HepG2 (cell line): Measurements from ENCODE around the gene TBX18. TPM values are rescaled to one million over a fixed set of nuclear protein-coding genes. Genes with fewer than 3 reads are reported as not detected.

Experiments
- ATAC-seq: fragments of 200-7000 bp; cut with Tn5 transposase; 3 replicates; pipeline ENCODE4 v1.9.1; 2020; ENCODE audit warnings: mild to moderate bottlenecking, moderate library complexity
- BruUV-seq: library from RNA; stranded (reverse); fragments of 400-500 nt; replicated peaks from 2 replicates; lab custom pipeline; 2021; lab: Mats Ljungman, UMichigan
- CTCF ChIA-PET: fragments of 300-600 bp; formaldehyde crosslinking; extraction: SDS; loops from one replicate; lab custom pipeline; 2021; ENCODE audit warnings: low total read pairs, inconsistent platforms, low intra/inter-chr PET ratio; lab: Yijun Ruan, JAX
- POLR2A ChIA-PET: fragments of 350-600 bp; sonication (Branson Sonifier 250); formaldehyde crosslinking; loops from one replicate; lab custom pipeline; 2020; ENCODE audit warnings: antibody characterized with exemption, inconsistent platforms; lab: Yijun Ruan, JAX
- DNase-seq: peaks from one replicate; pipeline ENCODE4 v3.0.0-alpha.2; 2015; ENCODE audit warnings: low spot score
- FAIRE-seq: peaks from 3 replicates; lab custom pipeline; 2011; peaks lifted over from hg19 to GRCh38; lab: Jason Lieb, UNC
- H2AFZ ChIP-seq: one replicate; pipeline ENCODE4 v1.6.1; 2011; ENCODE audit warnings: low read length, inconsistent platforms
- H3K27ac ChIP-seq: fragments of 300-600 bp; 3 replicates; pipeline ENCODE4 v1.8.0; 2011; ENCODE audit warnings: mixed run types, mild to moderate bottlenecking, mixed read lengths, low read length, inconsistent platforms; ENCODE audit not compliant: insufficient read depth; ENCODE audit errors: extremely low read length
- H3K27me3 ChIP-seq, 2 experiments: fragments of 200-600 bp in 1 of 2; 2 replicates in 1 of 2; 3 replicates in 1 of 2; pipeline versions ENCODE4 v1.6.0 to v1.8.0; 2011; ENCODE audit warnings: low read length in 2 of 2, mild to moderate bottlenecking in 2 of 2, moderate library complexity in 2 of 2, inconsistent platforms in 1 of 2; ENCODE audit not compliant: insufficient read depth in 2 of 2, control insufficient read depth in 1 of 2
- H3K36me3 ChIP-seq, 2 experiments: fragments of 200-600 bp in 1 of 2; replicated peaks in 1 of 2; 2 replicates in 1 of 2; 3 replicates in 1 of 2; pipeline versions ENCODE4 v1.5.1 to v1.8.0; 2011; ENCODE audit warnings: low read length in 2 of 2, inconsistent platforms in 1 of 2; ENCODE audit not compliant: insufficient read depth in 2 of 2, control insufficient read depth in 1 of 2
- H3K4me1 ChIP-seq: 2 replicates; pipeline ENCODE4 v1.5.1; 2012; ENCODE audit warnings: low read length, inconsistent platforms; ENCODE audit not compliant: insufficient read depth
- H3K4me2 ChIP-seq: 2 replicates; pipeline ENCODE4 v1.6.0; 2011; ENCODE audit warnings: low read depth, low read length, inconsistent platforms
- H3K4me3 ChIP-seq, 3 experiments: fragments of 200-600 bp in 1 of 3; sonication (generic), shearing (Covaris generic) in 1 of 3; replicated peaks in 1 of 3; 2 replicates each; pipeline ENCODE4 v1.5.1; 2011 to 2016; ENCODE audit warnings: low read length in 3 of 3, inconsistent platforms in 2 of 3, low read depth in 2 of 3, mild to moderate bottlenecking in 2 of 3, control low read depth in 1 of 3, mixed read lengths in 1 of 3; ENCODE audit not compliant: insufficient read depth in 1 of 3
- H3K79me2 ChIP-seq: one replicate; pipeline ENCODE4 v1.6.1; 2011; ENCODE audit warnings: low read length, inconsistent platforms; ENCODE audit not compliant: insufficient read depth
- H3K9ac ChIP-seq: 2 replicates; pipeline ENCODE4 v1.6.0; 2011; ENCODE audit warnings: mild to moderate bottlenecking, low read depth, low read length, inconsistent platforms; ENCODE audit not compliant: insufficient read depth
- H3K9me3 ChIP-seq: 2 replicates; pipeline ENCODE4 v1.5.1; 2012; ENCODE audit warnings: mild to moderate bottlenecking, low read length
- H4K20me1 ChIP-seq: 2 replicates; pipeline ENCODE4 v1.6.0; 2011; ENCODE audit warnings: inconsistent platforms, mild to moderate bottlenecking, low read length, moderate library complexity; ENCODE audit not compliant: insufficient read depth
- DMAP1 ChIP-seq: IDR thresholded peaks from 2 replicates; pipeline ENCODE4 v1.6.1; 2016
- NFIB ChIP-seq: sonication (generic); formaldehyde crosslinking; IDR thresholded peaks from 2 replicates; pipeline ENCODE4 v1.9.0; 2021; ENCODE audit warnings: missing genetic modification reagents, mild to moderate bottlenecking, borderline replicate concordance
- NR2F2 ChIP-seq: IDR thresholded peaks from 2 replicates; pipeline ENCODE4 v1.6.1; 2012; ENCODE audit warnings: low read depth, inconsistent platforms, borderline replicate concordance
- SAFB2 ChIP-seq: sonication (generic); formaldehyde crosslinking; IDR thresholded peaks from 2 replicates; pipeline ENCODE4 v1.5.1; 2020; ENCODE audit warnings: missing genetic modification reagents, low read depth, mild to moderate bottlenecking, borderline replicate concordance
- TRAFD1 ChIP-seq: sonication (generic); formaldehyde crosslinking; IDR thresholded peaks from 2 replicates; pipeline ENCODE4 v1.5.1; 2020; ENCODE audit warnings: missing genetic modification reagents, mild to moderate bottlenecking, borderline replicate concordance
- ZKSCAN5 ChIP-seq: sonication (generic); formaldehyde crosslinking; IDR thresholded peaks from 2 replicates; pipeline ENCODE4 v1.5.1; 2020; ENCODE audit warnings: mild to moderate bottlenecking, missing genetic modification reagents
- ZMYM2 ChIP-seq: sonication (generic); formaldehyde crosslinking; IDR thresholded peaks from 2 replicates; pipeline ENCODE4 v1.8.0; 2022; ENCODE audit warnings: mild to moderate bottlenecking, missing genetic modification reagents
- ZNF773 ChIP-seq: sonication (generic); formaldehyde crosslinking; IDR thresholded peaks from 2 replicates; pipeline ENCODE4 v1.4.0; 2020; ENCODE audit warnings: missing genetic modification reagents, borderline replicate concordance
- ZSCAN25 ChIP-seq: sonication (generic); formaldehyde crosslinking; IDR thresholded peaks from 2 replicates; pipeline ENCODE4 v1.8.0; 2022; ENCODE audit warnings: mild to moderate bottlenecking, missing genetic modification reagents
- WGBS: methylation state at CpG from one replicate; pipeline ENCODE4 v1.1.6; 2017; ENCODE audit warnings: low lambda C conversion rate; 5-methylcytosine and 5-hydroxymethylcytosine counted together
- in situ Hi-C: cut with HindIII; loops from 2 replicates; pipeline ENCODE4 v1.10.0; 2017; ENCODE audit warnings: low pct_unique_long_range_greater_than_20kb; ENCODE audit not compliant: extremely low pct_ligation_motif_present
- intact Hi-C: fragments of 100-400 bp; cut with micrococcal nuclease; formaldehyde crosslinking; loops from one replicate; pipeline ENCODE4 v1.10.0; 2022; ENCODE audit not compliant: unreplicated experiment
- polyA plus RNA-seq, 8 experiments: library from polyadenylated mRNA; depleted of rRNA in 3 of 8; stranded (reverse) in 7 of 8; unstranded in 1 of 8; fragments of >200 nt; fragmentation: Illumina TruSeq in 4 of 8; extraction: Trizol in 4 of 8; gene quantifications; 2 replicates each; pipeline versions ENCODE4 v1.2.1 to v1.2.3, GENCODE V29; 2011 to 2016; ENCODE audit warnings: low read depth in 4 of 8, missing spikeins in 1 of 8, mixed read lengths in 1 of 8; ENCODE audit not compliant: insufficient read depth in 1 of 8
- total RNA-seq, 5 experiments: library from RNA; depleted of rRNA; stranded (reverse); fragments of >200 nt; fragmentation: Illumina TruSeq; extraction: Trizol; gene quantifications; 2 replicates each; pipeline ENCODE4 v1.2.3, GENCODE V29; 2016; ENCODE audit warnings: low read depth in 1 of 5
- TF ChIP-seq, protein P1 (sequence below): sonication (generic); formaldehyde crosslinking; IDR thresholded peaks from 2 replicates; pipeline ENCODE4 v1.5.0; 2020; ENCODE audit warnings: missing genetic modification reagents

Gene TBX18
- total and polyA plus RNA-seq, 2 of the 13 experiments (the other 11 are each of a cell fraction or from before 2014, with no cell fraction given) = not detected

DNA sequence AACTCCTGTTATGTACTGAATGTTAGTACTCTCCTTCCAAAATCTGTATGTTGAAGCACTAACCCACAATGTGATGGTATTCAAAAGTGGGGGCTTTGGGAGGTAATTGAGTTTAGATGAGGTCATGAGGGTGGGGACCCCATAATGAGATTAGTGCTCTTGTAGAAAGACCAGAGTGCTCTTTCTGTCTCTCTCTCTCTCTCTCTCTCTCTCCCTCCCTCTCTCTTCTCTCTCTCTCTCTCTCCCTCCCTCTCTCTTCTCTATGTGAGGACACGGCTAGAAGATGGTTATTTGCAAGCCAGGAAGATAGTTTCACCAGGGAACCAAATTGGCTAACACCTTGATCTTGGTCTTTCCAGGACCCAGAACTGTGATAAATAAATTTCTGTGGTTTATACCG lies 107.4 kb downstream of the TBX18 start:
- Histone ChIP-seq H3K27me3 (no peaks in the 10 kb centered on the region), H3K9me3 (no peaks in the 10 kb centered on the region), H2AFZ (no peak overlapping the region), H3K36me3 (no peaks in the 10 kb centered on the region), H3K4me1 (no peaks in the 10 kb centered on the region)
- POLR2A ChIA-PET = no interaction called here
- intact Hi-C loops = no loop called here
- FAIRE-seq = no peak
- in situ Hi-C loops = no loop called here
- 0% methylated on average over 2 of the region's 2 CpGs for WGBS
- no peak for ATAC-seq
- TF ChIP-seq DMAP1 (CRISPR knock-in tag) (no peak), ZNF773 (no peak), ZMYM2 (CRISPR knock-in tag) (no peak), NR2F2 (no peak), ZKSCAN5 (CRISPR knock-in tag) (no peak), NFIB (no peak), SAFB2 (CRISPR knock-in tag) (no peak), TRAFD1 (CRISPR knock-in tag) (no peak), ZSCAN25 (no peak)
- TF ChIP-seq, protein P1, sequence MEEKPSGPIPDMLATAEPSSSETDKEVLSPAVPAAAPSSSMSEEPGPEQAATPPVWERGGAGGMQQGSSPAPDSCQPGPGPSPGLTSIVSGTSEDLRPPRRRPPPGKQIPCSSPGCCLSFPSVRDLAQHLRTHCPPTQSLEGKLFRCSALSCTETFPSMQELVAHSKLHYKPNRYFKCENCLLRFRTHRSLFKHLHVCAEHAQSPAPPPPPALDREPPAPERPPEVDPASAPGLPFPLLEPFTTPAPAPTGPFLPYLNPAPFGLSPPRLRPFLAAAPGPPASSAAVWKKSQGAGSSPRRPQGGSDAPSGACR (CRISPR knock-in tag) = no peak
- TF ChIP-seq, all 625 proteins: peak for 0
- H3K27ac ChIP-seq = no peak overlapping the region
- no peaks in the 10 kb centered on the region for H3K79me2 ChIP-seq
- no peak overlapping the region for H3K9ac ChIP-seq
- no peak overlapping the region for H3K4me3 ChIP-seq
- CTCF ChIA-PET = no interaction called here
- H4K20me1 ChIP-seq = no peaks in the 10 kb centered on the region
- no TSS peak for BruUV-seq
- DNase-seq = no peak
- no peak overlapping the region for H3K4me2 ChIP-seq
